Activated CD8-positive, alpha-beta T cell treated with anti-CD3 and anti-CD28 coated beads for 36 hours (primary cell): ENCODE measurements around the gene TNFAIP8L1. TPM values are rescaled to one million over a fixed set of nuclear protein-coding genes. Genes with fewer than 3 reads are reported as not detected.
A peak's percentile ranks its signal among the peaks of the same experiment; 100 is the strongest.

Source experiments
- ATAC-seq: fragments of 200-7000 bp; cut with Tn5 transposase; one replicate; pipeline ENCODE4 v1.10.0; 2021; ENCODE audit warnings: mild to moderate bottlenecking, moderate library complexity
- CTCF ChIA-PET: fragments of 350-600 bp; sonication (Branson Sonifier 250); formaldehyde crosslinking; loops from one replicate; lab custom pipeline; 2021; ENCODE audit warnings: antibody characterized with exemption; lab: Charles Lee
- POLR2A ChIA-PET: fragments of 350-600 bp; sonication (Branson Sonifier 250); formaldehyde crosslinking; loops from one replicate; lab custom pipeline; 2021; ENCODE audit warnings: antibody characterized with exemption; lab: Charles Lee
- DNase-seq: peaks from one replicate; pipeline ENCODE4 v3.0.0-alpha.2; 2020
- H3K27ac Mint-ChIP-seq: one replicate; pipeline ENCODE4 v1.8.0; 2021; ENCODE audit warnings: mild to moderate bottlenecking, mixed read lengths
- H3K27me3 Mint-ChIP-seq: one replicate; pipeline ENCODE4 v1.8.0; 2021; ENCODE audit warnings: mixed read lengths
- H3K36me3 Mint-ChIP-seq: one replicate; pipeline ENCODE4 v1.8.0; 2021; ENCODE audit warnings: low read depth, mixed read lengths
- H3K4me1 Mint-ChIP-seq: one replicate; pipeline ENCODE4 v1.8.0; 2021; ENCODE audit warnings: low read depth, mixed read lengths
- H3K4me3 Mint-ChIP-seq: one replicate; pipeline ENCODE4 v1.8.0; 2021; ENCODE audit warnings: mild to moderate bottlenecking, moderate library complexity, mixed read lengths
- H3K9me3 Mint-ChIP-seq: one replicate; pipeline ENCODE4 v1.8.0; 2021; ENCODE audit warnings: mixed read lengths
- intact Hi-C: fragments of 100-400 bp; cut with micrococcal nuclease; formaldehyde crosslinking; loops from one replicate; pipeline ENCODE4 v1.10.0; 2022
- total RNA-seq, 2 experiments: library from RNA; stranded (reverse); gene quantifications; one replicate each; pipeline ENCODE4 v1.2.3, GENCODE V29; 2021
- TF ChIP-seq, protein P1 (sequence below): fragments of 200-600 bp; IDR thresholded peaks from one replicate; pipeline ENCODE4 v1.8.0; 2022; ENCODE audit warnings: antibody characterized with exemption, mild to moderate bottlenecking

Gene TNFAIP8L1
- total RNA-seq, 2 experiments from 2014 or later, result 13.5 to 13.7 TPM

DNA sequence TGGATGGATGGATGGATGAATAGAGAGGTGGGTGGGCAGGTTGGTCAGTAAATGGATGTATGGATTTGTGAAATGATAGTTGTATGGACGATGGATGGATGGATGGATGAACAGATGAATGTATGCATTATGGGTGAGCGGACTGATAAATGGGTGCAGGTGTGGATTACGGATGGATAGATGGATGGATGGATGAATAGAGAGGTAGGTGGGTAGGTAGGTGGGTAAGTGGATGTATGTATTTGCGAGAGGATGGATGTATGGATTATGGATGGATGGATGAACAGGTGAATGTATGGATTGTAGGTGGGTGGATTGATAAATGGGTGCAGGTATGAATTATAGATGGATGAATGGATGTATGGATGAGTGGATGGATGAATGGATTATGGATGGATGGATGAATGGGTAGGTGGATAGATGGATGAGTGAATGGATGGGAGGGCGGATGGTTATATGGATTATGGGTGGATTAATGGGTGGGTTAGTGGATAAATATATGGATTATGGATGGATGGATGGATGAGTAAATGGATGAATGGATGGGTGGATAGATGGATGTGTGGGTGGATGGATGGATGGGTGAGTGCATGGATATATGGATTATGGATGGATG is 37.0 kb upstream of the TNFAIP8L1 start:
- no peaks in the 10 kb centered on the region for H3K9me3 Mint-ChIP-seq
- POLR2A ChIA-PET, result no interaction called here
- CTCF ChIA-PET, result no interaction called here
- intact Hi-C loops, result no loop called here
- ATAC-seq, result no peak
- TF ChIP-seq, protein P1, sequence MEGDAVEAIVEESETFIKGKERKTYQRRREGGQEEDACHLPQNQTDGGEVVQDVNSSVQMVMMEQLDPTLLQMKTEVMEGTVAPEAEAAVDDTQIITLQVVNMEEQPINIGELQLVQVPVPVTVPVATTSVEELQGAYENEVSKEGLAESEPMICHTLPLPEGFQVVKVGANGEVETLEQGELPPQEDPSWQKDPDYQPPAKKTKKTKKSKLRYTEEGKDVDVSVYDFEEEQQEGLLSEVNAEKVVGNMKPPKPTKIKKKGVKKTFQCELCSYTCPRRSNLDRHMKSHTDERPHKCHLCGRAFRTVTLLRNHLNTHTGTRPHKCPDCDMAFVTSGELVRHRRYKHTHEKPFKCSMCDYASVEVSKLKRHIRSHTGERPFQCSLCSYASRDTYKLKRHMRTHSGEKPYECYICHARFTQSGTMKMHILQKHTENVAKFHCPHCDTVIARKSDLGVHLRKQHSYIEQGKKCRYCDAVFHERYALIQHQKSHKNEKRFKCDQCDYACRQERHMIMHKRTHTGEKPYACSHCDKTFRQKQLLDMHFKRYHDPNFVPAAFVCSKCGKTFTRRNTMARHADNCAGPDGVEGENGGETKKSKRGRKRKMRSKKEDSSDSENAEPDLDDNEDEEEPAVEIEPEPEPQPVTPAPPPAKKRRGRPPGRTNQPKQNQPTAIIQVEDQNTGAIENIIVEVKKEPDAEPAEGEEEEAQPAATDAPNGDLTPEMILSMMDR, result no peak
- H3K27ac Mint-ChIP-seq, result no peak overlapping the region
- peaks cover 25% of the 10 kb centered on the region for H3K27me3 Mint-ChIP-seq
- no peaks in the 10 kb centered on the region for H3K36me3 Mint-ChIP-seq
- no peak for DNase-seq
- peaks cover 3% of the 10 kb centered on the region for H3K4me1 Mint-ChIP-seq
- H3K4me3 Mint-ChIP-seq, result no peak overlapping the region

DNA sequence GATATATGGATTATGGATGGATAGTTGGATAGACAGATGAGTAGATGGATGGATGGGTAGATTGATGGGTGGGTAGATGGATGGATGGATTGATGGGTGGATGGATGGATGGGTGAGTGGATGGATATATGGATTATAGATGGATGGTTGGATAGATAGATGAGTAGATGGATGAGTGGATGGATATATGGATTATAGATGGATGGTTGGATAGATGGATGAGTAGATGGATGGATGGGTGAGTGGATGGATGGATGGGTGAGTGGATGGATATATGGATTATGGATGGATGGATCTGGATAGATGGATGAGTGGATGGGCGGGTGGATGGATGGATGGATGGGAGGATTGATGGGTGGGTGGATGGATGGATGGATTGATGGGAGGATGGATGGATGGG is 36.4 kb upstream of the TNFAIP8L1 start:
- no peak for ATAC-seq
- CTCF ChIA-PET, result no interaction called here
- no peak for DNase-seq
- TF ChIP-seq, protein P1, result no peak
- POLR2A ChIA-PET, result no interaction called here
- intact Hi-C loops, result no loop called here
- Mint-ChIP-seq H3K27ac (no peak overlapping the region), H3K4me1 (peaks cover 3% of the 10 kb centered on the region), H3K4me3 (no peak overlapping the region), H3K36me3 (no peaks in the 10 kb centered on the region), H3K27me3 (peaks cover 25% of the 10 kb centered on the region), H3K9me3 (no peaks in the 10 kb centered on the region)

DNA sequence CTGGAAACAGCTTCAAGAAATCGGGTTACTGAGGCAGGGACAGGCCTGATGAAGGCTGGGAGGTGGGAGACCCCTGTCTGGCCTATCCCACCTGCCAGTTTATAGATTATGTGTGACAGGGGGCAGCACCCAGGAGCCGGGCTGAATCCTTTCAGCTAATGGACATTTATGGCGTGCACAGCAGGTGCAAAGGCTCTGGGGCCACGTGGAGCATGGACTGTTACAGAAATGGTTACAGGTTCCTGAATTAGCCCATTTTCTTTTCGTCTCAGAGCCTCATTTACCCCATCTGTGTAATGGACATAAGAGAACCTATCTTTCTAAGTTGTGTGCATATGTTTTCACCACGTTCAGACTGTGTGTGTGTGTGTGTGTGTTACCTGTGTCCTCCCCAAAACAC is 34.4 kb upstream of the TNFAIP8L1 start:
- Mint-ChIP-seq H3K4me3 (no peak overlapping the region), H3K4me1 (no peaks in the 10 kb centered on the region), H3K36me3 (no peaks in the 10 kb centered on the region), H3K9me3 (no peaks in the 10 kb centered on the region), H3K27ac (no peak overlapping the region), H3K27me3 (peaks cover 17% of the 10 kb centered on the region)
- intact Hi-C loops, result no loop called here
- TF ChIP-seq, protein P1, result no peak
- POLR2A ChIA-PET, result no interaction called here
- ATAC-seq (no peak), DNase-seq (no peak)
- CTCF ChIA-PET, result interaction anchor here (1.8 kb wide), 1 partner anchor 31 kb away, joined by 8 read pairs; no protein-coding TSS in a partner anchor

DNA sequence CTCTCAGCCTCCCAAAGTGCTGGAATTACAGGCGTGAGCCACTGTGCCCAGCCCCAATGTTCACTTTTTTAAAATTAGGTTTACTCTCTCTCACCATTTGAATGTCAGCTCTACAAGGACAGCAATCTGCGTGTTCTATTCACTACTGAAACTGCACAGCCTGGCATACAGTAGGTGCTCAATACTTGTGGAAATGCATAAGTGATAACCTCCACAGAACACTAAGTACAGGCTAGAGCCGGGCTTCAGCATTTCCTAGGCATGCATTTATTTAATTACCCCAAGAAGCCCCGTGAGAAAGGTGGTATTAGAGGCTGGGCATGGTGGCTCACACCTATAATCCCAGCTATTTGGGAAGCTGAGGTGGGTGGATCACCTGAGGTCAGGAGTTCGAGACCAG is 33.1 kb upstream of the TNFAIP8L1 start:
- Mint-ChIP-seq H3K27ac (no peak overlapping the region), H3K36me3 (no peaks in the 10 kb centered on the region), H3K27me3 (peaks cover 21% of the 10 kb centered on the region), H3K9me3 (no peaks in the 10 kb centered on the region), H3K4me3 (no peak overlapping the region), H3K4me1 (no peaks in the 10 kb centered on the region)
- ATAC-seq (no peak), DNase-seq (no peak)
- TF ChIP-seq, protein P1, result no peak
- intact Hi-C loops, result no loop called here
- POLR2A ChIA-PET, result interaction anchor here (1.1 kb wide), 1 partner anchor 9 kb away, joined by 3 read pairs; no protein-coding TSS in a partner anchor
- CTCF ChIA-PET, result interaction anchor here (1.3 to 1.4 kb wide), 3 partner anchors 27 to 35 kb away, joined by 3 to 6 read pairs (median 5); no protein-coding TSS in a partner anchor

DNA sequence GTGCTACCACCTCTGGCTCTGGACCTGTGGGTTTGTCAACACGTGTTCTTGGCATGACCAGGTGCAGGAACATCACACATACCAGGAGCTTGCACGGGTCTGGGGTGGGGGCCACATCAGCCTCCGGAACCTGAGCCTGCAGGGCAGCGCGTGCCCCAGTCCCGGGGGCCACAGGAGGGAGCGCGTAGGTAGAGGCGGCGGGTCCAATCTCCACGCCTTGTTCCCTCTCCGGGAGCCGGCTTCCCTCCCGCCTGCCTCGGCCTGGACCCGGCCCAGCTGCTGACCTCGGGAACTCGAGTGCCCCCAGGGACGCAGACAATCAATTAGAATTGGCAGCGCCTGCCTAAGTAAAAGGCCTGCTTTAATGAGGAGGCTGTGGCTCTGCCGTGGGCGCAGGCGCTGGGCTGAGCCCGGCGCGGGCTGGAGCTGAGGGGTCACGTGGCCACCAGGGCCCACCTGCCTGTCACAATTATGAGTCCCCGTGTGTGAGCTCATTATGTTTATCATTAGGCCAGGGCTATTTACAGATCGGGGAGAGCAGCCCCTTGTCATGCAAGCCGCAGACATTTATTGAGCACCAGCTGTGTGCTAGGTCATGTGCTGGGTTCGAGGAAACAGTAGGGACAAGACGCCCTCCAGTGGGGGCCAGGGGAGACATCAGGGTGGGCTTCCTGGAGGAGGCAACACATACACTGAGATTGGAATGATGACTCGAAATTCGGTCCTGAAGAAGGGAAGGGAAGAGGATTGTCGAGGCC is 32.2 kb upstream of the TNFAIP8L1 start:
- TF ChIP-seq, protein P1, result no peak
- Mint-ChIP-seq H3K27me3 (peaks cover 17% of the 10 kb centered on the region), H3K9me3 (no peaks in the 10 kb centered on the region), H3K4me3 (no peak overlapping the region), H3K4me1 (no peaks in the 10 kb centered on the region), H3K36me3 (no peaks in the 10 kb centered on the region), H3K27ac (no peak overlapping the region)
- POLR2A ChIA-PET, result interaction anchor here (0.6 to 1.1 kb wide), 2 partner anchors 10 to 396 kb away, joined by 3 read pairs; no protein-coding TSS in a partner anchor
- intact Hi-C loops, result no loop called here
- CTCF ChIA-PET, result interaction anchor here (0.6 to 2.1 kb wide), 6 partner anchors 27 to 52 kb away, joined by 3 to 6 read pairs (median 4); no protein-coding TSS in a partner anchor
- ATAC-seq (peak; percentile 56), DNase-seq (peak; percentile 22)
